Measurements from ENCODE around the gene ELAVL1.

Gene ELAVL1

GRCh38 chr19:7982103-7982502 lies 23.3 kb downstream of the ELAVL1 start:
- no peaks in the 10 kb centered on the region for H3K27me3 ChIP-seq (ENCODE audit: control insufficient read depth, insufficient read depth, low read length)
- H3K4me2 ChIP-seq (ENCODE audit: low read length) = no peak overlapping the region
- no peaks in the 10 kb centered on the region for H3K4me1 ChIP-seq
- H3K4me3 ChIP-seq (ENCODE audit: low read depth, low read length) = no peak overlapping the region
- H3K9ac ChIP-seq = no peak overlapping the region
- no peaks in the 10 kb centered on the region for H3K36me3 ChIP-seq (ENCODE audit: control insufficient read depth, insufficient read depth, low read length)
- TF ChIP-seq CTCF (IDR thresholded peaks at IDR 0.05) = no peak
- H3K27ac ChIP-seq = no peak overlapping the region
- peaks cover 83% of the 10 kb centered on the region for H3K79me2 ChIP-seq
- H3K9me3 ChIP-seq (ENCODE audit: control insufficient read depth, low read length) = no peaks in the 10 kb centered on the region
- H2AFZ ChIP-seq = no peak overlapping the region

GRCh38 chr19:7981661-7982060 lies 23.8 kb downstream of the ELAVL1 start:
- Histone ChIP-seq H3K36me3 (ENCODE audit: control insufficient read depth, insufficient read depth, low read length) (no peaks in the 10 kb centered on the region), H3K4me3 (ENCODE audit: low read depth, low read length) (no peak overlapping the region), H3K27ac (no peak overlapping the region), H3K9me3 (ENCODE audit: control insufficient read depth, low read length) (no peaks in the 10 kb centered on the region), H2AFZ (no peak overlapping the region), H3K4me2 (ENCODE audit: low read length) (no peak overlapping the region), H3K9ac (no peak overlapping the region), H3K27me3 (ENCODE audit: control insufficient read depth, insufficient read depth, low read length) (no peaks in the 10 kb centered on the region), H3K79me2 (peaks cover 83% of the 10 kb centered on the region), H3K4me1 (no peaks in the 10 kb centered on the region)
- no peak for TF ChIP-seq CTCF (IDR thresholded peaks at IDR 0.05)

GRCh38 chr19:7981199-7981598 lies 24.2 kb downstream of the ELAVL1 start:
- no peak for TF ChIP-seq CTCF (IDR thresholded peaks at IDR 0.05)
- H3K9ac ChIP-seq = no peak overlapping the region
- no peaks in the 10 kb centered on the region for H3K9me3 ChIP-seq (ENCODE audit: control insufficient read depth, low read length)
- H3K27me3 ChIP-seq (ENCODE audit: control insufficient read depth, insufficient read depth, low read length) = no peaks in the 10 kb centered on the region
- H3K4me1 ChIP-seq = no peaks in the 10 kb centered on the region
- H3K4me2 ChIP-seq (ENCODE audit: low read length) = no peak overlapping the region
- no peak overlapping the region for H3K27ac ChIP-seq
- no peak overlapping the region for H2AFZ ChIP-seq
- H3K36me3 ChIP-seq (ENCODE audit: control insufficient read depth, insufficient read depth, low read length) = no peaks in the 10 kb centered on the region
- H3K4me3 ChIP-seq (ENCODE audit: low read depth, low read length) = no peak overlapping the region
- H3K79me2 ChIP-seq = peaks cover 82% of the 10 kb centered on the region

GRCh38 chr19:7980635-7981121 lies 24.8 kb downstream of the ELAVL1 start:
- TF ChIP-seq CTCF (IDR thresholded peaks at IDR 0.05) = no peak
- H3K4me1 ChIP-seq = peaks cover under 1% of the 10 kb centered on the region
- no peak overlapping the region for H2AFZ ChIP-seq
- H3K27me3 ChIP-seq (ENCODE audit: control insufficient read depth, insufficient read depth, low read length) = no peaks in the 10 kb centered on the region
- H3K9me3 ChIP-seq (ENCODE audit: control insufficient read depth, low read length) = no peaks in the 10 kb centered on the region
- no peak overlapping the region for H3K4me2 ChIP-seq (ENCODE audit: low read length)
- H3K9ac ChIP-seq = no peak overlapping the region
- H3K79me2 ChIP-seq = peaks cover 80% of the 10 kb centered on the region
- H3K36me3 ChIP-seq (ENCODE audit: control insufficient read depth, insufficient read depth, low read length) = no peaks in the 10 kb centered on the region
- no peak overlapping the region for H3K27ac ChIP-seq
- H3K4me3 ChIP-seq (ENCODE audit: low read depth, low read length) = no peak overlapping the region

GRCh38 chr19:7980168-7980567 lies 25.3 kb downstream of the ELAVL1 start:
- Histone ChIP-seq H3K4me2 (ENCODE audit: low read length) (no peak overlapping the region), H3K4me3 (ENCODE audit: low read depth, low read length) (no peak overlapping the region), H3K36me3 (ENCODE audit: control insufficient read depth, insufficient read depth, low read length) (no peaks in the 10 kb centered on the region), H3K27ac (no peak overlapping the region), H3K4me1 (peaks cover 5% of the 10 kb centered on the region), H3K9me3 (ENCODE audit: control insufficient read depth, low read length) (no peaks in the 10 kb centered on the region), H3K79me2 (peaks cover 80% of the 10 kb centered on the region), H3K9ac (no peak overlapping the region), H3K27me3 (ENCODE audit: control insufficient read depth, insufficient read depth, low read length) (no peaks in the 10 kb centered on the region), H2AFZ (no peak overlapping the region)
- no peak for TF ChIP-seq CTCF (IDR thresholded peaks at IDR 0.05)

All from parathyroid adenoma (tissue), 2 donors.